Activated CD4-positive, alpha-beta memory T cell treated with anti-CD3 and anti-CD28 coated beads, Interleukin-2, amount 10 ng/mL, durations not matched to agents 7 days and 5 days (primary cell): Measurements from ENCODE around the gene CLCNKB. TPM values are rescaled to one million over a fixed set of nuclear protein-coding genes. Genes with fewer than 3 reads are reported as not detected.
A peak's percentile ranks its signal among the peaks of the same experiment; 100 is the strongest.

Source experiments
- CTCF ChIA-PET: fragments of 350-600 bp; sonication (Branson Sonifier 250); formaldehyde crosslinking; loops from one replicate; lab custom pipeline; 2021; ENCODE audit warnings: antibody characterized with exemption, inconsistent platforms; lab: Charles Lee
- POLR2A ChIA-PET: fragments of 350-600 bp; sonication (Branson Sonifier 250); formaldehyde crosslinking; loops from one replicate; lab custom pipeline; 2021; ENCODE audit warnings: antibody characterized with exemption; lab: Charles Lee
- DNase-seq: peaks from one replicate; pipeline ENCODE4 v3.0.0-alpha.2; 2020
- H3K27ac Mint-ChIP-seq: one replicate; pipeline ENCODE4 v1.8.0; 2021; ENCODE audit warnings: mild to moderate bottlenecking, mixed read lengths
- H3K27me3 Mint-ChIP-seq: one replicate; pipeline ENCODE4 v1.8.0; 2021; ENCODE audit warnings: mixed read lengths
- H3K36me3 Mint-ChIP-seq: one replicate; pipeline ENCODE4 v1.8.0; 2021; ENCODE audit warnings: low read depth, mixed read lengths
- H3K4me1 Mint-ChIP-seq: one replicate; pipeline ENCODE4 v1.8.0; 2021; ENCODE audit warnings: mixed read lengths
- H3K4me3 Mint-ChIP-seq: one replicate; pipeline ENCODE4 v1.8.0; 2021; ENCODE audit warnings: mild to moderate bottlenecking, mixed read lengths
- H3K9me3 Mint-ChIP-seq: one replicate; pipeline ENCODE4 v1.8.0; 2021; ENCODE audit warnings: mixed read lengths
- total RNA-seq, 2 experiments: library from RNA; stranded (reverse); gene quantifications; one replicate each; pipeline ENCODE4 v1.2.3, GENCODE V29; 2021

Gene CLCNKB
- total RNA-seq, 2 experiments from 2014 or later = not detected

- Mint-ChIP-seq H3K27me3 (peaks cover 20% of the 10 kb centered on the region), H3K9me3 (no peaks in the 10 kb centered on the region), H3K36me3 (peaks cover 5% of the 10 kb centered on the region), H3K27ac (peak overlapping the region; percentile 26), H3K4me3 (no peak overlapping the region), H3K4me1 (peaks cover 86% of the 10 kb centered on the region)
- DNase-seq = no peak
- POLR2A ChIA-PET = no interaction called here
- CTCF ChIA-PET = interaction anchor here (1.0 to 11.1 kb wide), 3 partner anchors 12 to 117 kb away, joined by 3 to 88 read pairs (median 6); no protein-coding TSS in a partner anchor
These were observed 25.0 kb downstream of the CLCNKB start for GRCh38 chr1:16068356-16069270.

GRCh38 chr1:16070640-16071355, 27.2 kb downstream of the CLCNKB start:
- H3K27ac Mint-ChIP-seq = no peak overlapping the region
- no peak overlapping the region for H3K4me3 Mint-ChIP-seq
- peaks cover 74% of the 10 kb centered on the region for H3K4me1 Mint-ChIP-seq
- CTCF ChIA-PET = interaction anchor here (0.8 to 11.1 kb wide), 6 partner anchors 9 to 173 kb away, joined by 3 to 88 read pairs (median 4); no protein-coding TSS in a partner anchor
- peaks cover 26% of the 10 kb centered on the region for H3K27me3 Mint-ChIP-seq
- POLR2A ChIA-PET = interaction anchor here (1.0 to 1.9 kb wide), 3 partner anchors 9 to 174 kb away, joined by 3 to 7 read pairs (median 3); no protein-coding TSS in a partner anchor
- no peaks in the 10 kb centered on the region for H3K9me3 Mint-ChIP-seq
- peaks cover 5% of the 10 kb centered on the region for H3K36me3 Mint-ChIP-seq
- no peak for DNase-seq

GRCh38 chr1:16071614-16072013, 28.0 kb downstream of the CLCNKB start:
- H3K27me3 Mint-ChIP-seq = peaks cover 26% of the 10 kb centered on the region
- peaks cover 68% of the 10 kb centered on the region for H3K4me1 Mint-ChIP-seq
- peaks cover 5% of the 10 kb centered on the region for H3K36me3 Mint-ChIP-seq
- H3K27ac Mint-ChIP-seq = no peak overlapping the region
- H3K9me3 Mint-ChIP-seq = no peaks in the 10 kb centered on the region
- DNase-seq = no peak
- CTCF ChIA-PET = interaction anchor here (0.5 to 11.1 kb wide), 4 partner anchors 9 to 266 kb away, joined by 3 to 88 read pairs (median 7); no protein-coding TSS in a partner anchor
- H3K4me3 Mint-ChIP-seq = no peak overlapping the region
- POLR2A ChIA-PET = interaction anchor here (1.2 to 1.9 kb wide), 3 partner anchors 8 to 91 kb away, joined by 3 to 7 read pairs (median 4); no protein-coding TSS in a partner anchor

- DNase-seq = no peak
- H3K4me1 Mint-ChIP-seq = peaks cover 65% of the 10 kb centered on the region
- POLR2A ChIA-PET = interaction anchor here (1.5 kb wide), 1 partner anchor 11 kb away, joined by 4 read pairs; no protein-coding TSS in a partner anchor
- CTCF ChIA-PET = interaction anchor here (0.5 to 11.1 kb wide), 6 partner anchors 8 to 266 kb away, joined by 3 to 88 read pairs (median 7); no protein-coding TSS in a partner anchor
- H3K27ac Mint-ChIP-seq = no peak overlapping the region
- peaks cover 26% of the 10 kb centered on the region for H3K27me3 Mint-ChIP-seq
- H3K36me3 Mint-ChIP-seq = peaks cover 5% of the 10 kb centered on the region
- peak overlapping the region; percentile 1 for H3K4me3 Mint-ChIP-seq
- no peaks in the 10 kb centered on the region for H3K9me3 Mint-ChIP-seq
These were observed 28.5 kb downstream of the CLCNKB start for GRCh38 chr1:16072095-16072494.

- no peak overlapping the region for H3K27ac Mint-ChIP-seq
These were observed 29.3 kb downstream of the CLCNKB start for GRCh38 chr1:16072616-16073484.

GRCh38 chr1:16073490-16074119, 30.0 kb downstream of the CLCNKB start, which contains the start of gene FAM131C:
TSS of gene FAM131C (minus strand) at chr1:16073651. CDS start at chr1:16073442, 209 bp downstream.
- POLR2A ChIA-PET = interaction anchor here (1.5 to 1.9 kb wide), 2 partner anchors 9 to 31 kb away, joined by 4 to 6 read pairs; no protein-coding TSS in a partner anchor
- Mint-ChIP-seq H3K4me3 (peak within 1 kb of the TSS; percentile 60), H3K27ac (no peak within 1 kb of the TSS), H3K36me3 (peaks cover 3% of the 10 kb centered on the region), H3K9me3 (no peaks in the 10 kb centered on the region), H3K4me1 (peaks cover 55% of the 10 kb centered on the region), H3K27me3 (peaks cover 23% of the 10 kb centered on the region)
- CTCF ChIA-PET = interaction anchor here (0.9 to 11.1 kb wide), 9 partner anchors 7 to 174 kb away, joined by 3 to 88 read pairs (median 5); no protein-coding TSS in a partner anchor
- peak; percentile 52 for DNase-seq

More at GRCh38 chr1:16072616-16073484, 29.3 kb downstream of the CLCNKB start:
- no peaks in the 10 kb centered on the region for H3K9me3 Mint-ChIP-seq
- peak overlapping the region; percentile 39 for H3K4me3 Mint-ChIP-seq
- H3K36me3 Mint-ChIP-seq = peaks cover 5% of the 10 kb centered on the region
- no peak for DNase-seq
- ChIA-PET POLR2A (interaction anchor here (1.5 to 1.9 kb wide), 2 partner anchors 8 to 10 kb away, joined by 4 to 6 read pairs; no protein-coding TSS in a partner anchor), CTCF (interaction anchor here (0.8 to 11.1 kb wide), 10 partner anchors 7 to 635 kb away, joined by 3 to 88 read pairs (median 3); no protein-coding TSS in a partner anchor)
- H3K4me1 Mint-ChIP-seq = peaks cover 61% of the 10 kb centered on the region
- peaks cover 23% of the 10 kb centered on the region for H3K27me3 Mint-ChIP-seq

- H3K36me3 Mint-ChIP-seq = no peaks in the 10 kb centered on the region
- peaks cover 55% of the 10 kb centered on the region for H3K4me1 Mint-ChIP-seq
- POLR2A ChIA-PET = interaction anchor here (1.5 to 1.9 kb wide), 2 partner anchors 10 to 31 kb away, joined by 4 to 6 read pairs; no protein-coding TSS in a partner anchor
These were observed 30.6 kb downstream of the CLCNKB start for GRCh38 chr1:16074217-16074616.

GRCh38 chr1:16075337-16076030, 31.9 kb downstream of the CLCNKB start:
- no peaks in the 10 kb centered on the region for H3K36me3 Mint-ChIP-seq
- no peaks in the 10 kb centered on the region for H3K9me3 Mint-ChIP-seq
- ChIA-PET POLR2A (no interaction called here), CTCF (interaction anchor here (1.0 to 2.1 kb wide), 3 partner anchors 11 to 172 kb away, joined by 3 to 7 read pairs (median 3); no protein-coding TSS in a partner anchor)
- no peak for DNase-seq
- H3K4me1 Mint-ChIP-seq = peaks cover 43% of the 10 kb centered on the region
- no peak overlapping the region for H3K27ac Mint-ChIP-seq
- H3K27me3 Mint-ChIP-seq = peaks cover 20% of the 10 kb centered on the region
- no peak overlapping the region for H3K4me3 Mint-ChIP-seq

More at GRCh38 chr1:16074217-16074616, 30.6 kb downstream of the CLCNKB start:
- Mint-ChIP-seq H3K4me3 (peak overlapping the region; percentile 60), H3K9me3 (no peaks in the 10 kb centered on the region), H3K27ac (no peak overlapping the region), H3K27me3 (peaks cover 20% of the 10 kb centered on the region)
- DNase-seq = no peak
- CTCF ChIA-PET = interaction anchor here (1.5 to 11.1 kb wide), 6 partner anchors 6 to 173 kb away, joined by 3 to 88 read pairs (median 9); no protein-coding TSS in a partner anchor

GRCh38 chr1:16076031-16076864, 32.7 kb downstream of the CLCNKB start:
- H3K27ac Mint-ChIP-seq = no peak overlapping the region

GRCh38 chr1:16076865-16077238, 33.3 kb downstream of the CLCNKB start:
- ChIA-PET CTCF (interaction anchor here (1.2 to 6.4 kb wide), 2 partner anchors 8 to 168 kb away, joined by 4 to 88 read pairs; partner anchors contain the start of gene FAM131C), POLR2A (no interaction called here)
- Mint-ChIP-seq H3K4me3 (no peak overlapping the region), H3K27me3 (peaks cover 17% of the 10 kb centered on the region), H3K27ac (no peak overlapping the region), H3K9me3 (no peaks in the 10 kb centered on the region), H3K36me3 (no peaks in the 10 kb centered on the region), H3K4me1 (peaks cover 30% of the 10 kb centered on the region)
- DNase-seq = no peak

More at GRCh38 chr1:16076031-16076864, 32.7 kb downstream of the CLCNKB start:
- POLR2A ChIA-PET = no interaction called here
- Mint-ChIP-seq H3K27me3 (peaks cover 19% of the 10 kb centered on the region), H3K36me3 (no peaks in the 10 kb centered on the region), H3K4me1 (peaks cover 35% of the 10 kb centered on the region), H3K4me3 (no peak overlapping the region), H3K9me3 (no peaks in the 10 kb centered on the region)
- CTCF ChIA-PET = no interaction called here
- no peak for DNase-seq
